Left cardiac atrium (tissue), 4 donors: ENCODE measurements around the gene PATJ. TPM values are rescaled to one million over a fixed set of nuclear protein-coding genes. Genes with fewer than 3 reads are reported as not detected.
A peak's percentile ranks its signal among the peaks of the same experiment; 100 is the strongest.
"Not testable (repeated sequence)": the region's sequence is repeated elsewhere in the genome, so short reads cannot be mapped to it uniquely, and the experiment has no call there.

ENCODE experiments used
- ATAC-seq, 2 donors: fragments of 200-7000 bp; cut with Tn5 transposase; one replicate each; pipeline ENCODE4 v1.9.1; 2020; ENCODE audit warnings: mild to moderate bottlenecking in 2 of 2, moderate library complexity in 2 of 2
- DNase-seq: peaks from one replicate; pipeline ENCODE4 v3.0.0-alpha.2; 2020
- intact Hi-C, 2 donors: fragments of 100-400 bp; cut with DNase I; formaldehyde crosslinking; loops; one replicate each; pipeline versions ENCODE4 v1.14.1 to v1.15.1; 2022 to 2023
- total RNA-seq, 2 donors: library from RNA; stranded (reverse); fragmentation: NEBNext Ultra II Directional; extraction: Animal tissue kit (Norgen Biotek cat#: 25700); gene quantifications; one replicate each; pipeline ENCODE4 v1.2.1, GENCODE V29; 2021
- donor health status: DM: no; HTN: yes; CAD: no.
- donor health status: DM: no; HTN: yes; CAD: no; lungs with severe emphysema.
- donor health status: DM: yes; HTN: yes; CAD: no.
- donor health status: Dilated cardiomyopathy.

PATJ gene
- total RNA-seq, 2 donors from 2014 or later = 32.9 to 58.6 TPM

DNA sequence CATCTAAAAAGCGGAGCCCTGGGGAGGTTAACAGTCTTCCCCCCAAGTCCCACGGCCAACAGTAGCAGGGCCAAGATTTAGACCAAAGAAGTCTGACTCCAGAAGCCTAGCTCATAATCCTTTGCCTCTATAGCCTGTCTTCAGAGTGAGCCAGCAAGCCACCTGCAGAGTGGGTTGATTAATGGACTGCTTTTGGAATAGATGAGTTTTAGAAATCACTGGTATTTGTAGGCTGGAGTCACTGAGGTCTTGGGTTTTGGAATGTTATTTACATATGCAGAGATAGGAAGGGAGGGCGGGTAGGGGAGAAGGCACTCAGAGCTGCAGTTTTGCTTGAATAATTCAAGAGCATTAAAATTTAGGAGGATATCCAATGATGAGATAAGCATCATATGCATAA, 361.6 kb downstream of the PATJ start:
- ATAC-seq (no peak), DNase-seq (no peak)
- intact Hi-C loops = no loop called here

DNA sequence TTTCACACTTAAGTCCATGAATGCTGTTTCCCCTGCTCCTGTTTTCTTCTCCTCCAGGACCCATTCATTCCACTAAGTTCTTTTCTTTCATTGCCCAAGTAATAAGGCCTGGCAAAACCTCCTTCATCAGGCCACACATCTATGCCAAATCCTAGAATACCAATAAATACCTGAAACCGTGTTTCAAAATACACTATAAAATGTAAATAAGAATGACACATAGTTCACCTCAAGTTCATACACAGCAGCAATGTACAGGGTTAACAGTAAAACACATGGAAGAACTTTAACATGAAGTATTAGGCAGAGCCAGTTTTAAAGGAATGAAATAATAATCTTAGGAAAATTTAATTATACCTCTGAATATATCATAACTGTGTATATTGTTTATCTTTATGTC, 365.6 kb downstream of the PATJ start:
- ATAC-seq = no peak
- no peak for DNase-seq
- intact Hi-C loops = no loop called here

DNA sequence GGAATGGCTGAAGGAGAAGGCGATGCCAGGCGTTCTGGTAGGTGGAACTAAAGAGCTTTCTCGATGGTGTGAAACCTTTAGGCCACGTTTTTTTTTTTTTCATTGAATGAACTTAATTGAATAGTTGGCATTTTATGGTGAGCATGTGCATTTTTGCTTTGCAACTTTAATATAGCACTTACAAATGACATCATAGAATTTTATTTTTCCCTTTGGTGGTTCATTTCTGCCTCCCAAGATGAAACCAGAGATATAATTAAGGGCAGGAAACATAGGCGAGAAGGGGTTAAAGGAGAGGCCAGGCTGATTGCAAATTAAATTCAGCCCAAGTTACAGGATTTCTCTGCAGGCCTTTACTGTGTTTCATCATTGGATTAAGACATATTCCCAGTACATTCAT, 366.8 kb downstream of the PATJ start:
- DNase-seq (no peak), ATAC-seq (no peak)
- intact Hi-C loops = no loop called here

DNA sequence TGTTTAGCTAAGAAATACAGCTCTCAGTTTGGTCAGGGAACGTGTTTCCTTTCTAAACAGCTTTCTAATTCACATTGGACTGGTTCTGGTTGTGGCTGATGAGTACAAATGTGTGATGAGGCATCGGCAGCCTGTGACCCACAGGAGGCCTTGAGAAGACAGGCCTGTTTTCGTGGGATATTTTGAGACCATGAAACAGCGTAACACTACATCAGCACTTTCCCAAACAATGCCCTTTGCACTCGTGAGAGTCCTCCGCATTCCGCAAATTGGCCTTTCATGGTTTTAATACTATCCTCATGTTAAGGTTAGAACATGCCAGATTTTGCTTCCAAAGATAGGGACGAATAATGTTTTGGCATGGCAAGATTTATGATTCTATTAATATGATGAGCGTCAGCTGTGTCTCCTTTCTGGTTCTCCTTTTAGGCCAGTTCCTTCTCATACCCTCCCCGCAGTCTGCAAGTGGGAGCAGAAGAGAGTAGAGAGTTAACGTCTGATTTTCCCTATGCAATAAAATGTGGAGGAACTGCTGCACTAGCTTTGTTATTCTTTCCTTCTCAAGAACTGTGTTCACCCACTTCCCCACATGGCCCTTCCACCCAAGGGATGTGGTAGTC, 368.0 kb downstream of the PATJ start:
- no peak for DNase-seq
- intact Hi-C loops = no loop called here
- ATAC-seq = no peak

DNA sequence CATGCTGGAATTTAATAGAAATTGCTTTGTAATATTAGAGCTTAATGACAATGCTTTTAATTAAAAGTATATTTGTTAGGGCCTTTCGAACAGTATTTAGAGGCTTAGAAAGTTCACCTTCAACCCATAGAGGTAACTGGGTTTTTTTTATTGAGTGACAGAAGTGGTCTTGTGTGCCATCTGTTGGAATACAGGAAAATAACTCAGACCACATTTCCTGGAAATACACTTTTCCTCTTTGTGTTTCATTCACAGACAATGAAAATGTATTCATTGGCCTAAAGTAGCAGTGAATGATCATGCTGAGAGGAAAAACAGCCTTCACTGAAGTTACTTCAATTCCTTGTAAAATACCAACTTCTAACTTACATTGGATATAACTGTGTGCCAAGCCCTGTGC, 368.8 kb downstream of the PATJ start:
- DNase-seq = no peak
- intact Hi-C loops = no loop called here
- ATAC-seq = no peak

DNA sequence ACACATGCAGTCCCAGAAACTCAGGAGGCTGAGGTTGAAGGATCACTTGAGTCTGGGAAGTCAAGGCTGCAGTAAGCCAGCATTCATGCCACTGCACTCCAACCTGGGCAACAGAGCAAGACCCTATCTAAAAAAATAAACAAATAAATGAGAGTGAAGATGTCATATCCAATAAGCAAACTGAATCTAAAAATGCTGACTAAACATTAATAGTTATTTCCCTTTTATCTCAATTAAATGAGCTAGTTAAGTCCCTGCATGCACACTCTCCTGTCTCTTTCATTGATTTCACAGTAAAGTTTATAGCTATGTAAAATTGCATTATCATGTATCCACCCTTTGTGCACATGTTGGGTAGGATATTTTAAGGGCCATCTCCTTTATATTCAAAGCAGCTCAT, 371.2 kb downstream of the PATJ start:
- ATAC-seq (no peak), DNase-seq (no peak)
- intact Hi-C loops = no loop called here

DNA sequence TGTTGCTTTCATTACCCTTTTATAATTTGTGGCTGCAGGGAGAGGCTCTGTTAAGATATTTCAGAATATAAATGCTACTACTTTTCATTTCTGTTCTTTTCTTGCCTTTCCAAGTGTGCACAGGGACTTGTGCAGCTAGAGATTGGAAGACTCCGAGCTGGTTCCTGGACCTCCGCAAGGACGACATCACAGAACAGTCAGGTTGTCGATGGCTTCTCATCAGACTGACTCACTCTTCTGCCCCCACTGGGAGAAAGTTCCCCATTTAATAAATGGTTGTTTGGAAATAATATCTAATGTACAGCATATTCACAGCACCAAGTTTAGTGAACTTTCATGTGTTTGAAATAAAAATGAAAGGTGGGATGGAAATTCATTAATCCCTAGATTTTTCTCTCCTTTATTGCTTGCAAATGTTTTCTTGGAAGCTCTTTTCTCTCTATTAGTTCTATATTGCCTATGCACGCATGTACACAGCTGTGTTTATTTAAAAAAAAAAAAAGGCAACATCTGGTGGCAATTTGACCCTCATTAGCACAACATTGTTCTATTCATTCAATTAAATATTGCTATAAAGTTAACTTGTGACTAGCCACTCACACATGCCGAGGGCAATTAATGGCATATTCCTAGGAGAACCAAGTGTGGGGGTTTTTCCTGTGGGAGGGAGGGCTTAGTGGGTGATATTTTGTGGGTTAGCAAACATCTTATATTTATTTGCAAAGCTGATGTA, 374.9 kb downstream of the PATJ start:
- intact Hi-C loops = no loop called here
- DNase-seq = no peak
- no peak for ATAC-seq

DNA sequence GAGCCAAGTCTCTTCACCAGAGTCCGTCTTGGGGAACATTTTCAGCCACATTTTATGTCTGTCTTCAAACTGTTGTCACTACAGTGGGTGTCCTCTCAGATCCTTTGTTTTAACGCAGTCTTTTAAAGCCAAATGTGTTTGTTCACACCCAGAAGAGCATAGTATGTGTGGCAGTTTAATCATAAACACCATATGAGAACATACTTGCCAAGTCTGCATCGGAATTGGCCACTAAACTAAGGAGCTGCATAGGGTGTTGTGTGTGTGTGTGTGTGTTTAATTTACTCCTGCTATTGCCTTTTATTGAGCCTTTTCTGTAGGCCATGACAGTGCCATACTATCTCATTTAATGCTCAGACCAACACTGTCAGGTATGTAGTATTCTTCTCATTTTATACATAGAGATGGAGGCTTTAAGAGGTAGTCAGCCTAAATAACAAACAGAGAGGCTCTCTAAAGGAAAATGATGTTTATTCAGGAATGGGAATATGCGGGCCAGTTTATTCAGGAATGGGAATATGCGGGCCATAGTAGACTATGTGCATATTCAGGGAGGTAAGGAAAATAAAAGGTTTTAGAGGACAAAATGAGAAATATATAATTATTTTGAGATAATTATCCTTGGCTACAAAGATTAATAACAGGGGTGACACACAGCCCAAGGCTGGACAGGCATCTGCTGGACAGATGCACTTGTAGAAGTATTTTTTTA, 384.5 kb downstream of the PATJ start:
- no peak for DNase-seq
- no peak for ATAC-seq
- intact Hi-C loops = no loop called here

DNA sequence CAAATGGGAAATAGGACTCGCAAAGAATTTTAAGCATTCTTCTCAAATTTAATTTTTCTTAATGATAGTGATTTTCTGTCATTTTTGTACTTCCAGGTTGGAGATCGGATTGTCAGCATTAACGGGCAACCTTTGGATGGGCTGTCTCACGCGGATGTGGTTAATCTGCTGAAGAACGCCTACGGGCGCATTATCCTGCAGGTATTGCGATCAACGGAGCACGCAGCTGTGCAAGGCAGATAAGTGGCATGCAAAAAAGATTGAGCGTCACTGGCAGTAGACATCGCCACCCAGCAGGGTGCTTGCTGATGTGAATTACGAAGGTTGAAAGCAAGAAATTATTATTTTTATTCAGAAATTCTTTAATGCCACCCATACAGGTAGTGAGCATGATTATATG, 386.5 kb downstream of the PATJ start:
- no peak for ATAC-seq
- intact Hi-C loops = no loop called here
- DNase-seq = no peak

DNA sequence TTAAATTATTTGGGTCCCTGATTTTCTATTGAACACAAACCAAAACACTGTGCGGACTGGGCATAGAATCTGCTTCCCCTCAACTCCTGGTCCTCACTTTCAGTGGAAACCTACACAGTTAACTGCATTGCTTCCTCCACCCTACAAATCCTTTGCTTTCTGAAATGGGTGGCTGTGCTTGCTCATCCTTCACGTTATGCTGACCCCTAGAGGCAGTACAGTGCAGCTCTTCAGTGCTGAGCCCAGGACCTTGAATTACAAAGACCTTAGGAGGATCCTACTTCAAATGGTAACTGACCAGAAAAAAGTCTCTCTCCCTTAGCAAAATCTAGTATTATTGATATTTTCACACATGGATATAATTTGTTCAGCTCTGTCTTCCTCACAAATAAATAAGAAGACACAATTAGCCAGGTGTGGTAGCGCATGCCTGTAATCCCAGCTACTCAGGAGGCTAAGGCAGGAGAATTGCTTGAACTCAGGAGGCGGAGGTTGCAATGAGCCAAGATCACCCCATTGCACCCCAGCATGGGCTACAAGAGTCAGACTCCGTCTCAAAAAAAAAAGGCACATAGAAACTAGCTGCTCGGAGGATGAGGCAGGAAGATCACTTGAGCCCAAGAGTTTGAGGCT, 388.9 kb downstream of the PATJ start:
- DNase-seq (no peak), ATAC-seq (peak; percentile 63 to 84)
- intact Hi-C loops = loop anchor here in 1 of 2 donors (5.0 kb wide), 1 partner anchor 49 kb away; no protein-coding TSS in a partner anchor

DNA sequence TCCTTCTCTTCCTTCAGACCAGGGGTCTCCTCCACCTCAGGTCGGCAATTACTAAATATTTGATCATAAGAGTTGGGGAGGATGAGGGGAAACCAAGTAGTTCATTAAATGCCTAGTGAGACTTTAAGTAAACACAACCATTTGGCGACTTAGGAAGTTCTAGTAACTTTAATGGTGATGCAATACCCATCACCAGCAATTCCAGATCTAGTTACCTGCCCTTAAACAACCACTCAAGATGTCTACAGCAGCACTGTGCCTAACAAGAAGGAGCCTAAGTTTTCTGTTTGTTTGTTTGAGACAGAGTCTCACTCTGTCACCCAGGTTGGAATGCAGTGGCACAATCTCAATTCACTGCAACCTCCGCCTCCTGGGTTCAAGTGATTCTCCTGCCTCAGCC, 395.7 kb downstream of the PATJ start:
- intact Hi-C loops = no loop called here
- no peak for ATAC-seq
- no peak for DNase-seq

DNA sequence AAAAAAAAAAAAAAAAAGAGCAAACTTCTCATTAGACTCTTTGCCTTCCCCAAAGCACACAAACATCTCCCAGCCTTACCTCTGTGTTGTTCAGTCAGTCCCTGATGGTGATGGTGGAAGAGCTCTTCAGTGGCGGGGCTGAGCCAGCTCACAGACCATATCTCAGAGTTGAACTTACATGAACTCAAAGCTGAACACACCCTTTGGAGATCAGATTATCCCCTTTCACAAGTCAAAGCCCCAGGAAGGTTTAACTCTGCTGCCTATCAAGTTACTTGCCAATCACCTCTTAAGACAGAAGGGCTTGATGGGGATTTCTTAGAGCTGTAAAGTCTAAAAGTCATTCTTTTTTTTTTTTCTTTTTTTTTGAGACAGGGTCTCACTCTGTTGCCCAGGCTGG, 397.1 kb downstream of the PATJ start:
- intact Hi-C loops = no loop called here
- DNase-seq (no peak), ATAC-seq (no peak)

DNA sequence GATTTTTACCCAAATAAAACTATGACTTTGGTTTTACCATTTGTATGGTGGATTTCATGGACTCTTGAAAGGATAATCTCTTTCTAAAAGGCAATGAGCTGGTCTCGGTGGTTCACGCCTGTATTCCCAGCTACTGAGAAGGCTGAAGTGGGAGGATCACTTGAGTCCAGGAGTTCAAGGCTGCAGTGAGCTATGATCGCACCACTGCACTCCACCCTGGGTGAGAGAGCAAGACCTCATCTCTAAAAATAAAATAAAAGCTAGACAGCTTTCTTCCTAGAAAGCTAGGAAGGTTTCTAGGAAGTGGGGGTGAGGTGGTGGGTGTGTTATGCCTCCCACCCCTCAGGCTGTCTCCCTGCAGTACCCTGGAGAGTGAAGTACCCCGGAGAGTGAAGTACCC, 398.4 kb downstream of the PATJ start:
- ATAC-seq = no peak
- intact Hi-C loops = no loop called here
- DNase-seq = no peak

DNA sequence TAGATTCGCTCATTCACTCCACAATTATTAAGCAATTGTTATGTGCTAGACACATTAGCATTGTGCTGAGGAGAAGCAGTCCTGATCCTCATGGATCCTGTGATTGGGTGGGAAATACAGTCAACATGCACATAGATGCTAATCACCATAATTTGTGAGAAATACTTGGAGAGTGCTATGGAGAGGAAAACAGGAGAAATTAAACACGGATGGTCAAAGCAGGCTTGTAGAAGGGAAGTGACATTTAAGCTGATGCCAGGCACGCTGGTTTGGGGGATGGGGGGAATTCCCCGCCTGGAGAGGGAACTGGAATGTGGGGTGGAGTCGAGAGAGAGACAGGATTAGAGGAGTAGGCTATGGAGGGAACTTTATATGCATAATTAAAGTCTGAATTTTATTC, 400.2 kb downstream of the PATJ start:
- DNase-seq = no peak
- intact Hi-C loops = no loop called here
- no peak for ATAC-seq

DNA sequence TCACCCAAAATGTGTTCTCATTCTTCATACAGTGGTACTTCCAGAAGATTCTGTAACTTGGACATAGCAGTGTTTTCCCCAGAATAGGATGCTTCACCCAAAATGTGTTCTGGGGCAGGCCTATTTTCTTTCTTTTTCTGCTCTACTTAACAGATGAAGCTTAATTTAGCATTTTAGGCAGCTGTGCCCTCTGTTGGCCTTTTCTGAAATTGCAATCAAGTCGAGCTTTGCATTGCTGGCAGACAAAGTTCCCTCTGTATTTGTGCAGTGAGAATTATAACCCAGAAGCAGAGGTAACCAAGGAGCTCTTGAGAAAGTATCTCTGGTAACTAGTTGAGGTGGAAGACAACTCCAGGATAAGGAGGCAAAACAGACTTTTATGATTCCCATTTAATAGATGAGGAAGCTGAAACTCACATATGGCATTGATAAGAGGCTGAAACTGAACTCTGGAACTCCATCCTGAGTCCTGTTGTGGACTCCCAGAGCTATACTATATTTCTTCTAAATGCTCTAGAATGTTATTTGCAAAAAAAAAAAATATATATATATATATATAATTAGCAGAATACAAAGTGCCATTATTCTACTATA, 402.1 kb downstream of the PATJ start:
- peak in 1 of 2 donors; percentile 24 for ATAC-seq
- DNase-seq = no peak
- intact Hi-C loops = no loop called here

DNA sequence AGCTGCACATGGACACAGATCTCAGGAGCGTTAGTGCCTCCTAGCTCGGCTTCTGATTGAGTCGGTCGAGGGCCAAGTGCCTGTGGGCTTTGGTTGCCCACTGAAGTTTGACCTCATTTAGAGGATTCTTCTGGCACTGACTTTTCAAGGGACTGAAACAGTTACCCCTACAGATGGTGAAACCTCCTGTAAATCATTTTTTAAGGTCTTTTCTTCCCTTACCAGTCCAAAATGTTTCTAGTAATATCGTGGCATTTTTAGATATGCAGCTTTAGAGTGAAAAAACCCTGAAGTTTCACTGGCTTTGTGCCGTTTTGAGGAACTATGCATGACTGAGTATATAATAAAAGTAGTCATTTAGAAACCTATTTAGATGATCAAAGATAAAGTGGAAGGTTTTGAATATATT, 417.7 kb downstream of the PATJ start:
- DNase-seq (no peak), ATAC-seq (no peak)
- intact Hi-C loops = no loop called here

DNA sequence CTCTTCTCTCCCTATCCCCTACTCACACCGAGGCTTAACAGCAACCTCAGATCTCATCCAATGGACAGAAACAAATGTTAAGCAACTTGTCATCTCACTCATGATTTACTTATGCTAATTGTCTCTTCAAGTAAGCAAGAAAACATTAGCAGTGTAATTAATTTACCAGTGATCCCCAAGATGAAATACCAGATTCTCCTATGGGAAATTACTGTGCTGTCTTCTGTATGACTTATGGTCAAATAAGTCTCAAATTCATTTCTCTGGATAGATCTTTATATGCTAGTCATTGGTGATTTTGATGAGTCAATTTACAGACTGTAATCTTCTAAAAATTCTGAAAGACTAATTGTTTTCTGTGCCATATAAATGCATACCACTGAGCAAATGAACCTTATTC, 419.4 kb downstream of the PATJ start:
- ATAC-seq = no peak
- no peak for DNase-seq
- intact Hi-C loops = no loop called here

DNA sequence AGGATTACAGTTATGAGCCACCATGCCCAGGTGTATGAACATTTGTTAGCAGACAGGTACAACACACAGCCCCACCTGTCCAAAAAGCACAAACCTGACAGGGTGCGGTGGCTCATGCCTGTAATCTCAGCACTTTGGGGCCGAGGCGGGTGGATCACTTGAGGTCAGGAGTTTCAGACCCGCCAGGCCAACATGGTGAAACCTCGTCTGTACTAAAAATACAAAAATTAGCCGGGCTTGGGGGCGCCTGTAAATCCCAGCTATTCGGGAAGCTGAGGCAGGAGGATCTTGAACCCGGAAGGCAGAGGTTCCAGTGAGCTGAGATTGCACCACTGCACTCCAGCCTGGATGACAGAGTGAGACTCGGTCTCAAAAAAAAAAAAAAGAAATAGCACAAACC, 428.1 kb downstream of the PATJ start:
- ATAC-seq, DNase-seq, intact Hi-C loops: not testable (repeated sequence)

DNA sequence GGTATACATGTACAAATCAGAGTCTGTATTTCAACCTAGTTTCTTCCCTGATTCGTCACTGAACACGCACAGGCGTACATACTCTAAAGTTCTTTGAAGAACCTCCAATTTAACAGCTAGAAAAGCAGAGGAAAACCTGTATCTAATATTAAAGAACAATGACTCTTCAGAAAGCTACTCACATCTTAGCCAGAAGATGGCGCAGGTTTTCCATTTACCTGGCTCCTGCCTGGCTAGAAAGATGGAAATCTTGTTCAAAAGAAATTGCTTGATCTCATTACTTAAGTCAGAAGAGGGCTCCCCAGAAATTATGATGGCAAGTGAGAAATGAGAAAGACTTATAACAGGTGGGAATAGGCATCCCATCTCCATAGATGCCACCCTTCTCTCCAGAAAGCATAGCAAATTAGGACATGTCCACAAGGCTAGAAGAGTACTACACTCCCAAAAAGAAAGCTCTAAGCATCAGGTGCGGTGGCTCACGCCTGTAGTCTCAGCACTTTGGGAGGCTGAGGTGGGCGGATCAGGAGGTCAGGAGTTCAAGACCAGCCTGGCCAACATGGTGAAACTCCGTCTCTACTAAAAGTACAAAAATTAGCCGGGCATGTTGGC, 433.4 kb downstream of the PATJ start:
- ATAC-seq = peak; percentile 23 to 41
- intact Hi-C loops = loop anchor here (1.0 to 2.0 kb wide), 2 partner anchors 231 kb away; no protein-coding TSS in a partner anchor
- DNase-seq = no peak
